ENCODE results near the gene ELP4. TPM values are rescaled to one million over a fixed set of nuclear protein-coding genes. Genes with fewer than 3 reads are reported as not detected.

ELP4 gene
- total RNA-seq, 1 donor from 2014 or later = 15.1 TPM

DNA sequence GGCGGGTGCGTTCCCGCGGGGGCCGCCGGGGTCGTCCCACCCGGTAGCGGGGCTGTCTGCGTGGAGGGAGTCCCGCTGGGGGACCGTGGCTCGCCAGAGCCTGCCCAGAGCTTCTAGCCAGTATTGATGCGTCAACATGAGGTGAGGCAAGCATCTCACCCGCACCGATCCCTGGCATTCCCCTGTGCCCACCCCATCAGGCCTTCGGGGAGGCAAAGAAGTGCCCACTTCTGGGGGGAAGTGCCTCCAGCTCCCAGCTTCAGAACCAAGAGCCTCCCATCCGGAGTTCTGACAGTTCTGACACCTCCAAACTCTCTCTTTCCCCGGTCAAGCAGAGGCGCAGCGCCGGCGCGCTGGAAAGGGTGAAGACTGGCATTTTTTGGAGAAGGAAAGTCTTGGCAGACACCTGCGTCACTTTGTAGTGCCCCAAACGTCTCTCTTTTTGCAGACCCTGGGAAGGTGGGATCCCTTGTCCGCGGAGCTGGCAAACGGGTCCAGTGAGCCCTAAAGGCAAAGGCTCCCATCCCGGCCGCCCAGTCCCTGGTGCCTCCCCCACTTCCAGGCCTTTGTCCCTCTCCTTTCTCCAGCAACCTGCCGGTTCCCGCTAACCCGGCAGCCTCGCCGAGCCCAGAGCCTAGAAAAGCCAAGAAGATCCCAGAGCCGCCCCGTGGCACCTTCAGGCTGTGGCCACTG lies 304.8 kb downstream of the ELP4 start:
- no peak for ATAC-seq

DNA sequence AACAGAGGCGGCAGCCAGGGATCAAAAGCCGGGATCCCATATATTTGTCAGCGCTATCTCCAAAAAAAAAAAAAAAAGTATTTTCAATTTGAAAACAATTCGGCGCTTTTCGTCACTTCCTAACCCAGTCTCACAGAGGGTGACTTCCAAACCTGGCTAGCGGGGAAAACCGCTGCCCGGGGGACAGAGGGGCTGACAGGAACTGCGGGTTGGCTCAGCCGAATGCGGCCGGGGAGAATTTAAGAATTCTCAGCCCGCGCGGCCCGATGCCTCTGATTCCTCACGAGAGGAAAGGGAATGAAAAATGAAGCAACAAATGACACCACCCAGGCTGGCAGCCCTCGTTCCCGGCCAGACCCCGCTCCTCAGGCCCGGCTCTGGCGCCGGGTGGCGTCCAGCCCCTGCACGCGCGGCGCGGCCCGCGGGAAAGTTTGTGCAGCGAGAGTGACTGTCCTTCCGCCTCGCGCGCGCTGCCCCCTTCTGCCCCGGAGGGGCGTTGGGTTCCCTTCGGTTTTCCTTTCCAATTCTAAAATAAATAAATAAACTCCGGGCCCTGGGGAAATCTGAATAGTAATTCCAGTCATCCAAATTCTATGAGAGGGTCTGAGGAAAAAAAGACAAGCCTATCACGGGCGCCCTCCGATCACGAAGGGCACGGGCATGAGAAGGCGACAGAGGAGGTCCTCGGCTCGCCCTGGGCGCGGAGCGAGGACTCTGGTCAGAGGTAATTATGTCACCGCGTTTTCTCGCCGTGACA lies 306.3 kb downstream of the ELP4 start:
- no peak for ATAC-seq

DNA sequence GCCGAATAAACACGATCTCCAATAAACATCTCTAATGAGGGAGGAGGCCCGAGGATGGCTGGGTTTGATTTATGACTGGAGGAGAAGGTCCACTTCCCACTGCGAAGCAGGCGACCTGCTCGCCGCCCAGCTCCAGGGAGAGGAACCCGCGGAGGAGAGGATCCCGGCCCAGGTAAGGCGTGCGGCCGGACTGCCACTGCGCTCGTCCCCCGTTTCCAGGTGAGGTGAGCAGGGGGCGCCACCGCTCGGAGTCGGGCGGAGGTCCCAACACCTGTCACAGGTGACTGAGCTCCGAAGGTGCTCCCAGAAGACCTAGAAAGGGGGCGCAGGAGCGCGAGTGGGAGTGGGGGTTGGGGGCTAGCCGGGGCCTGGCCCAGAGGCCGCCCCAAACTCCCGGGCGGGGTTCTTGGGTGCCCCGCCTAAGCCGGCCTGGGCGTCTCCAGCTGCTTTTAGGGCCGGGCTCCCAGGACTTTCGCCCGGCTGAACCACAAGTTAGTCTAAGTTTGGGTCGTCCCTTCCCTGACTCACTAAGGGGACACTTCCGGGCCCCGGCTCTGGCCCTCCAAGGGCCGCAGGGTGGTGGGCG lies 307.0 kb downstream of the ELP4 start:
- ATAC-seq = no peak

DNA sequence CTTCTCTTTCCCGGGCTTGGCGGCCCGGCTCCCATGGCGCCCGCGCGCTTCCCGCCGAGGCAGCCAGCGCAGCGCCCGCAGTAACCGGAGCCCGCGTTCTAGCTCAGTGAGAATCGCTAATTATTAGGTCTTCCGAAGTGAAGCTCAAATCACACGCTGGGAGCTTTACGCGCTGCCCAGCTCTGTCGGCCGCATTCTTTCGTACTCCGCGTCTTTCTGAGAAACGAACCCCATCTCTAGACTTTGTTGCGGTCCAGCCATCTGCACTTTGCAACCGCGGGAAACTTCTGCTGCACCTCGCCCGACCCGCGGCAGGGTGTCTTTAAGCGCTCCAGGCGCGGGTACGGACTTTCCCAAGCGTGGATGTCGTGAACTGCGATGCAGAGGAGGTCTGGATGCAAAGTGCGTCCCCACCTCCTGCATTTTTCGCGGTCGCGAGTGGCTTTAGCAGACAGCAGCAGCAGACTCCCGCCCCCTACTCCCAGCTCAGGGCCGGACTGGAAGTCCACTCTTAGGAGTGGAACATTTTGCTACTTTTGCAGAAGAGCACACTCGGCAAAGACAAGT lies 307.6 kb downstream of the ELP4 start:
- ATAC-seq = no peak

DNA sequence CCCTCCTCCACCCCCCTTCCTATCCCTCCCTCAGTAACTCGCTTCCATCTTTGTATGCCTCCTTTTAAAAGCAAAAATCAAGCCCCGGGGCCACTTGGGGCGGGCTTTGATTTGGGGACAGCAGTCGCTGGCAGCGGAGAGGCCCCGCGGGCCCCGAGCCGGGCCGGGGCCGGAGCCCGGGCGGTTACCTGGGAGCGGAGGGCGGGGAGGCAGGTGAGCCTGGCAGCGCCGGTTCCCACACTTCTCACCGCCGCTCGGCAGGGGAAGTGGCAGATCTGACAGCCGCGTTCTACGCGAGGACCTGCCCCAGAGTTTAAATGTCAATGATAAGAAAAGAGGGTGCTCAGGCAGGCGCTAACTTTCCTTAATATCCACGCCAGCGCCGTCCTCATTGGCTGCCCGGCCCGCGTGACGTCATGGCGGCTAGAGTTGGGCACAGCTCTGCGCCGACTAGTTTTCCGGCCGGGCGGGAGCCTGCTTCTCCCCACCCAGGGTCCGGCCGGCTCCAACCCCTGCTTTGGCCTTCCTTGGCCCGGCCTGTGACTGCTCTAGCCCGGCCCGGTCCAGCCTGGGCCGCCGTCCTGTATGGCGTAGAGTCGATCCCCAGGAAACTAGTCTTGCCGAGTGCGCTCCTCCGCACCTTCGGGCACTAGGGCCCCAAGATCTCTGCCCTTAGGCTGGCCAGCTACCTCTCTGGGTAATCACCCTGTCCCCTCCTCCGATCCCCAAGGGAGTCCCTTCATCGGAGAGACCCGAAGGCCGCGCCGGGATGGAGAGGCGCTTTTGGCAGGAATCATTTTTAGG lies 308.3 kb downstream of the ELP4 start:
- ATAC-seq = no peak

DNA sequence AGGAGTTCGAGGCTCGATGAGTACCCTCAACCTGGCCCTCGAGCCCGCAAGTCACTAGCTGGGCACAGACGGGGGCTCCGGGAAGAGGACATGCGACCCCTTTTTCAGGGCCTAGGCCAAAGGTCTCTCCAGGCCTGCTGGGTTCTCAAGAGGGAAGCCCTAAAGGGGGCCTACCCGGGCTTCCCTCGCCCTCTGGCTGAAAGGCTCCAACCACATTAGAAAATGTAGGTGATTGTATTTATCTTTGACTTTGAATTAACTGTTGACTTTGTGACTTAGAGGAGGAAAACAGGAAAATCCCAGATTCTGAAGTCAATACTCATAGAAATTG lies 308.8 kb downstream of the ELP4 start:
- no peak for ATAC-seq

DNA sequence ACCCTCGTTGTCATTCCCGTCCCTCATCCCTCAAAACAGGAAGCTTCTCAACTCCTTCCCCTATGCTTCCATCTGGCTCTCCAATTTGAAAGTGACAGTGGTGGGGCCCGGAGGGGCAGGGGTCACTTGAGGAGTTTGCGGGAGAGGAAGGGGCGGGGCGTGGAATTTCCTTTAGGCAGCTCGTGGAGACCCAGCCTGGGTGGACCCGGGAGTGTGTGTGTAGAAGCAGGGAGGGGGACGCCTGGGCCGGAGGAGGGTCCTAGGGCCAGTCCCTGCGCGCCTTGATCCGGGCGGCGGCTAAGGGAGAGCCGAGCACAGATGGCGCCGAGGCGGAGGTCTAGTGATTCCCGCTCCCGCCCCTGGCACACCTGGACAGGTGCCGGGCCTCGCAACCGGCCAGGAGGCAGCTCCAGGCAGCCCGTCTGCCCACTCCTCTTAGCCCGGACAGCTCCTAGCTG lies 309.3 kb downstream of the ELP4 start:
- no peak for ATAC-seq

DNA sequence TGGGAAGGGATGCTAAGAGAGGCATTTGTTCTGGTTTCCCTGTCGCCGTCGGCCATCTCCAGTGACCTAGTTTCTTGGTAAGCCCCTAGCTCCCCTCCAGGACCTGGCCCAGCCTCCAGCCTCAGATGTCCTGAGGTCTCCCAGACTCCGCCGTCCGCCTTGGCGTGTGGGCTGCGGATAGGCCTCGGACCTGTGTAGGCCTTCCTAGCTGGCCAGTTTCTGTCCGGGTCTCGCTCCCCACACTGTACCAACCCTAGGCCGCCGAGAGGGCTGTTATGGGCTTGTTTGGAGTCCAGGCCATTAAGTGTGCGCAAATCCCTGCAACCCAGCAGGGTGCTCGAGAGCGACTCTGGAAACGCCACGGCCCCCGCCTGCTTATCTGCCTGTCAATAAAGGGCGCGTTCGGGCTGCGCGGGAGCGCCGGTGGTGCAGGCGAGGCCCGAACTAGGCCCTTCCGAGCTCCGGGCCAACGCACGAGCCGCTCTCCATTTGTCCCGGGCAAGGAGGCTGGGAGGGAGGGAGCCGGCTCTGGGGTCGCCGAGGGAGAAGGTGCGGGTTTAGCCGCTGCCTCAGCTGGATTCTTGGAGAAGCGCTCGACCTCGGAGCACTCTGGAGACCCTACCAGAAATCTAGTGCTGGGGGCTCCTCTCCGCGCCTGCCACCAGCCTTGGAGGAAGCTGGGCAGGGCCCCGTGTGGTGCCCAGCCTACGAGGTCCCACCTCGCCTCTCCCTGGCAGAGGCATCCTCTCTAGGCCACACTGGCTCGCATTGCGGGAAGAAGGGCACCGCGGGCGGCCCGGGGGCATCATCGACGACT lies 310.3 kb downstream of the ELP4 start:
- ATAC-seq = no peak

DNA sequence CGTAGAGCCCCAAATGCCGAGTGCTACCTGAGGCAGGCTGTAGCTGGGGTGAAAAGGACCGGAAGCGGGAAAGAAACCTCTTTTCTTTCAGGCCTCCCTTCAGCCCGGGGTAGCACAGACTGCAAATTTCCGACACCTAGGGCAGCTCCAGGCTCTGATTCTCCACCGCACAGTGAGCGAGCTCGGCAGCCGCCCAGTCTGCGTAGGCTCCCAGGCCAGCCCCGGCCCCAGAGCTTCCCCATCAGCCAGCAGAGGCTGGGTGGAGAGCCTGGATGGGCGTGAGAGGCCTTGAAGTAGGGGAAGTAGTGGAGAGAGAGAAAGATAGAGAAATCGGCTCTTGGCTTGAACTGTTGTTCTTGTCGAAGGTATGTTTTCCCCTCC lies 310.9 kb downstream of the ELP4 start:
- ATAC-seq = peak; percentile 19

DNA sequence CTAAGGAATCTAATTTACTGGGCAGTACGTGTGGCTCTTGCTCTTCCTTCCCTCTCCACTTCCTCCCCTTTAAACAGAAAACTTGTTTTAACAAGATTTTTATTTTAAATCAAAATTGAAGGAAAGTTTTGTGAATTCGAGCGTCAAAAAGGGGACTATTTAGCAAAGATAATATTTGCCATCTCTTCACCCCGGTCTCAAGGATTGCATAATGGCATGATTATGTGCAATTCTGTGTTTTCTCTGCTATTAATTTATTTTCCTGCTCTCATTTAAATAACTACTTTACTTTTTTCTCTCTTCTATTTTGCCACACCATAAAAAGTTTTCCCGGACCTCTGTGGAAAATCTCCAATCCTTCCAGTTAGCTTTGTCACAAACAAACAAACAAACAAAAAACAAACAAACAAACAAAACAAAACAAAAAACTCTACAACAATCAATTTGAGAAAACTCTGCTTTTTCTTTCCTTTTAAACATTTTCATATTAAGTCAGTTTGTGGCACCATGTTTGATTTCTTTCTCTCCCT lies 311.7 kb downstream of the ELP4 start:
- no peak for ATAC-seq

DNA sequence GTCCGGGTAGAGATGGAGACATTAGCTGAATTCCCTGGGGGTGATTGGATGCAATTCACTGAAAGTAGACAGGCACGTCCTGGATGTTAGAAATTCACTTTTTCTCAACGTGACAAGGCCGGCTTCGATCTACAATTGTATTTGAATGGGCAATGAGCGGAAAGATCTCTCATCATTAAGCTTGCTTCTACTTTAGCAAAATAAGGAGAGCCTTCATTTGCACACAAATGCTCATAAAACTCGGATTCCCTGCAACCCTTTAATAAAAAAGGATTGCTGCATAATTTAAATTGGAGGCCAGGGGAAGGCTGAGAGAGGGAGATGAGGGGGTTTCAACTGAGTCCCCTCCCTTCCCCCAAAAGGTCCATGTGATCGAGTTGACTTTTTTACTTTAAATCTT lies 312.2 kb downstream of the ELP4 start:
- ATAC-seq = no peak

DNA sequence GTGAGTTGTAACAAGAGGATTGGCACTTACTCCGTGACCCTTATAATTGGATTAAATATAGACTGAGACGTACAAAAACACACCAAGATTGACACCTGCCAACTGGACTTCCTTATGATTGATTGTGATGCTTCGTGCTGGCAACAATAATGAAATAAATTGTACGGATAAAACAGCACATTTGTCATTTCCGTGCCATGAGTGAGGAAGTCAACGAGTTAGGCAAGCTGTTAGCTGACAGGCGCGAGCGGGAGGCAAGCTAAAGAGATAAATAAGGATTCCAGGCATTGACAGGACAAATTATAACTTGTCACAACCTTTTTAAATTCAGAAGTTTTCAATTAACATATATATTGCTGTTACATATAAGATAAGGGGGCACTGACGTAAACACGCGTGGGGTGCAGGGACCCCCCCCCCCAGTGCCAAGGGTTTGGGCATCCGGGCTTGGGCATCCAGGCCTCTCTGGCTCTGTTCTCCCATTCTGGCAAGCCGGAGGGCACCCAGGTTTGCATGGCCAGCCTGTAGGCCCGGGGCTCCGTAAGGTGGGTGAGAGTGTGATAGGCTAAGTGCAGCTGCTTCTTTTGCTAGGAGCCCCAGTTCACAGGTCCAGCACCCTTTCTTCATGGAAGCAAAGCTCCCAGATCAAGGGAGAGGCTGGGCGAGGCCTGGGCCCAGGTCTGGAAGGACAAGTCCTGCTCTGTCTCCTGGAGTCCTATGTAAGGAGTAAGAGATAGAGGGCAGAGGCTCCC lies 312.8 kb downstream of the ELP4 start:
- no peak for ATAC-seq

DNA sequence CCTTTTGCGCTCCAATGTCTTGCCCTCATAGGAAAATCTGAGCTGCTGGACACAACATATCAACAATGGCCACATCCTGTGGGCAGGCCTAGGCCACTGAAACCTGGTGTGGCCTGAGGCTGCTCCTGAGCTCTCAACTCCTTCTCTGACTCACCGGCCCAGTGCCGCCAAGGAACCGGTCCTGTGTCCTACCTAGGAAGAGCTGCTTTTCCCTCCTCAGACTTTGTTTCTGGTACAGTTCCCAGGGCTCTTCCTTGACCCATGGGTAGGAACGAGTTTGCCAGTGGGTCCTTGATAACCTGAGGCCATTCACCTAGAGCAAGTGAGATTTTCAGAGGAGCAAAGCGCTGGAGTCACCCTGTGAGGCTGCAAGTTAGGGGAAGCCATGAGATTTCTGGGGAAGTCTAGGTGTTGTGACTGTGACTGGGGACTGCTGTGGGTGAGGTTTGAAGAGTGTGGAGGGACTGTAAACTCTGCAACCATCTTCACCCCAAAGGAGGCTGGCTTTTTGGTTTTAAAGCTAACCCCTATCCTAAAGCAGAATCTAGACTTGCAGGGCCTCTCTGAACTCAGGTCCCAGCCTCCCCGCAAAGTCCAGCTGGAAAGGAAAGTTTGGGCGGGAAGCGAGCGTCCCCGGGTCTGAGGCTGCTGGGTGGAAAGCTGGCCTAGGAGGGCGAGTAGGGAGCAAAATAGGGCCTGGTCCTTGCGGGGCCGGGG lies 313.5 kb downstream of the ELP4 start:
- no peak for ATAC-seq

DNA sequence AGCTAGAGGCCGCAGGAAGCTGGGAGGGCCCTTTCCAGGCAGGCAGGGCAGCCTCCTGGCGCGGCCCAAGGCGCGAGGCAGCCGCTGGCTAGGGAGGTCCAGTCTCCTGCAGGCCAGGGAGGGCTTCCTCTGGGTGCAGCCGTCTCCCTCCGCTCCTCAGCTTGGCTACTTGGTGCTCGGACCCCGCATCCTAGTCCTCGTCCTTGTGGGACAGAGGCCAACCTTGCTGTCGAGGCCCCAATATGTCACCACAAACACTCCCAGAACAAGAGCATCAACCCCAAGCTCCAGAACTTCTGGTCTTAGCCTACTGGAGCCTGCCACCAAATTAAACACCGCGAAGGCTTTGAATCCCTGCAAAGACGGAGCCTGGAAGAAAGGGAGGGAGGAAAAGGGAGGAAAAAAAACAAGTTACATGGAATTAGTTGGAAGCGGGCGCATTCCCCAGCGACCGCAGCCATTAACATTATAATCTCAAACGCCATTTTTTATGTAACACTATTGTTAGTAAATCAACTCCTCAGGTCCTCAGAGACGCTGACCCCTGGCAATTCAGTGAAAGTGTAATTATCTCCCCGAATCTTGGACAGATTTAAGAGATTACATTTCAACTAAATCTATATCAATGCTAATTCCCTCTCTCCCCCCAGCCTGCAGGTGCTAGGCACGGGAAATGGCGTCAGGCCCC lies 314.2 kb downstream of the ELP4 start:
- ATAC-seq = no peak

DNA sequence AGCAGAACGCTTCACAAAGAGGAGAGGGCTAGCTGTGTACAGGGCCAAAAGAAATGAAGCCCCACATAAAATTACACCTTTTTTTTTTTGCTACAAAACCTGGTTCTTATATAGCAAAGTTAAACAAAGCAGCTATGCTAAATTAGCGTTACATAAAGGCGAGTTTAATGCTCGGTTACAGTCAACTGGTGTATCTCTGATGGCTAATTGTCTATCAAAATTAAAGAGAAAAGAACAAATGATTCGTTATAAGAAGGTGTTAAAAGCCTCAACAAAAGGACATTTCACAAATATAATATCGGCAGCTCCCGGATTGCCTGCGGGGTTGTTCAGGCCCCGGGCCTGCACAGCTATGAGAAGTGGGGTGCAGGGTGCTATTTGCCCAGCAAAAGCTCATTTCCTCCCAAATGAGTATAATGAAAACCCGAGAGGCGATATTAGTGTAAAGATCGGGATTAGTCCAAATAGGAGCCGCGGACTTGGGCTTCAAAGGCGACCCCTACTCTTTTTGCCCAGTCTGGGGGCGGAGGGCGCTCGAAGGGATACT lies 314.8 kb downstream of the ELP4 start:
- ATAC-seq = no peak

DNA sequence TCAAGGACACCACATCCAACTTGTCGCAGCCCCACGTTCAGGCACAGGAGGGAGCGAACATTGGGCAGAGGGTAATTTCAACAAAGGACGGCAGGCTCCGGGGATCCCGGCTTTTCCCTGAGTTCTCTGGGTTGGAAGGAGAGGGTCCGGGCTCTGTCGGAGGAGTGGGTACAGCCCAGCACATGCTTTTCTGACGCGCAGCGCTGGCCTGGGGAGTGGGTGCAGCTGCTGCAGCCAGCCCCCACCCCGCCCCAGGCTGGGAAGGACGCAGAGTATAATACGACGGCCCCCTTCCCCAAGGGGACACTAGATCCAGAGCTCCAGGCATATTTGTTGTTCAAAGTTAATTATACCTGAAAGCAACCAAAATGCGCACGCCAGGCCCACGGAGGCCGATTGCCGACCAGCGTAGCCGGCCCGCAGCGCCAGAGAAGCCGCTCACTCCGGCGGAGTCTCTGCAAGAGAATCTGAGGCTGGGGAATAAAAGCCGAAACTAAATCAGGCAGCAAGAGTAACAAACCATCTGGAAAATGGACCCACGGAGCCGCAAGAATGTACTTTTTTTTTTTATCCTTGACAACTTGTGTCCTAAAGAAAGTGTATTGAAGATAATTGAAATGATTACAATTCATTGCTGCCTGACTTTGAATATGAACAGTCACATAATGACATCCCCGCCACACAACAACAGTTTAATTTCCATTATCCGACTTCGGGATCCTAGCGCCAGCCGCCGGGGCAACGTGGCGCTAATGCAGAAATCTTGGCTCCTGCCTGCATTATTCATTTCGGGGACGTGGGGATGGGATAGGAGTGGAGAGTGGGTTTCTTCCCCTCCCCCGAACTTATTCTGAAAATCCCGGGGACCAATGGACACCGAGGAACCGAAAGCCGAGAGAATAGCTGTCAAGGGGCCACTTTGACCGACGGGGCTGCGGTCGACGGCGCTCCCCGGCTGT lies 315.6 kb downstream of the ELP4 start:
- ATAC-seq = no peak

DNA sequence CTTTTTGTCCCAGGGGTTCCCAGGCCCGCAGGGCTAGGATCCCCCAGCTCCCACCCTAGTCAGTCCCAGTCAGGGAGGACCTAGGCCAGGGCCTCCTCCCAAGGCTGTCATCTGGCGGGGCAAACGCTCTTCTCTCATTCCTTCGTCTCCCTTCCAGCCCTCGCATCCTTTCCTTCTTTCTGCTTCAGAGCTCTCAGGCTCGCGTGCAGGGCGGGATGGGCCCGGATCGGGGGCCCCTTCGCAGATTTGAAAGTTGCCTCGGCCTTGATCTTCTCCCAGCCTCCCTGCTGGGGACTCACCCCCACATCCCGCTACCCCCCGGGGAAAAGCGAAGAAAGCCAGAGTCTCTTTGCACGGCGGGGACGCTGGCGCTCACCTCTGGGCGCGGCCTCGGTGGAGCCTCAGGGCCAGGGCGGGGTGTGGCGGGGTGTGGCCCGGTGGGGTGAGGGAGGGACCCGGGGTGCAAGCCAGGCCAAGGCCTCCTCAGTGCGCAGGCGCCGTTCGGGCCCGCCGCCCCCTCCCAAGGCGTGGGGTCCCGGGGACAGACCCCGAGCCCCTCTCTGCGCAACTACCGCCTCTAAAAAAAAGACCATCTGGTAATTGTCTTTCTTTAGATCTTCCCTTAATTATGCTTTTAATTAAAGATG lies 316.4 kb downstream of the ELP4 start:
- peak; percentile 37 for ATAC-seq
